GM12878 (cell line): ENCODE results near the gene IER3. TPM values are rescaled to one million over a fixed set of nuclear protein-coding genes. Genes with fewer than 3 reads are reported as not detected.

Source experiments
- ATAC-seq: fragments of 200-7000 bp; cut with Tn5 transposase; 3 replicates; pipeline ENCODE4 v1.9.1; 2020; ENCODE audit warnings: mild to moderate bottlenecking, moderate library complexity
- BruUV-seq: library from RNA; stranded (reverse); fragments of 400-500 nt; replicated peaks from 2 replicates; lab custom pipeline; 2021; lab: Mats Ljungman, UMichigan
- CTCF ChIA-PET: fragments of 300-600 bp; sonication (Branson Sonifier 250); formaldehyde crosslinking; extraction: SDS; loops from one replicate; lab custom pipeline; 2021; ENCODE audit warnings: inconsistent platforms; lab: Yijun Ruan, JAX
- POLR2A ChIA-PET: fragments of 350-600 bp; formaldehyde crosslinking; extraction: SDS; loops from one replicate; lab custom pipeline; 2021; ENCODE audit warnings: inconsistent platforms; lab: Charles Lee
- RAD21 ChIA-PET: fragments of 300-600 bp; sonication (Branson Sonifier 250); formaldehyde crosslinking; loops from one replicate; lab custom pipeline; 2023; ENCODE audit warnings: antibody characterized with exemption; ENCODE audit not compliant: unreplicated experiment; lab: Charles Lee
- SMC1A ChIA-PET: fragments of 300-600 bp; sonication (Branson Sonifier 250); formaldehyde crosslinking; loops from one replicate; lab custom pipeline; 2023; ENCODE audit not compliant: unreplicated experiment, uncharacterized antibody; lab: Charles Lee
- DNase-seq: peaks from one replicate; pipeline ENCODE4 v3.0.0-alpha.2; 2011; ENCODE audit warnings: low read depth, low spot score
- FAIRE-seq: peaks from 3 replicates; lab custom pipeline; 2011; peaks lifted over from hg19 to GRCh38; lab: Jason Lieb, UNC
- H2AFZ ChIP-seq: 2 replicates; pipeline ENCODE4 v1.6.0; 2011; ENCODE audit warnings: low read depth, low read length, control low read depth; ENCODE audit not compliant: control insufficient read depth
- H3K27ac ChIP-seq: 2 replicates; pipeline ENCODE4 v1.5.1; 2011; ENCODE audit warnings: control low read depth; ENCODE audit not compliant: control insufficient read depth, insufficient read depth
- H3K27me3 ChIP-seq, 2 experiments: replicated peaks in 1 of 2; 2 replicates each; pipeline versions ENCODE4 v1.6.0 to v1.6.1; 2011; ENCODE audit warnings: low read length in 1 of 2; ENCODE audit not compliant: control insufficient read depth in 2 of 2, insufficient read depth in 2 of 2
- H3K36me3 ChIP-seq, 2 experiments: 2 replicates each; pipeline ENCODE4 v1.5.1; 2011; ENCODE audit warnings: low read length in 1 of 2; ENCODE audit not compliant: control insufficient read depth in 2 of 2, insufficient read depth in 2 of 2
- H3K4me1 ChIP-seq: 2 replicates; pipeline ENCODE4 v1.6.1; 2011; ENCODE audit warnings: mild to moderate bottlenecking, low read length, moderate library complexity, mixed read lengths; ENCODE audit not compliant: control insufficient read depth, insufficient read depth
- H3K4me2 ChIP-seq: 2 replicates; pipeline ENCODE4 v1.6.0; 2011; ENCODE audit warnings: control low read depth; ENCODE audit not compliant: control insufficient read depth, insufficient read depth
- H3K4me3 ChIP-seq: fragments of 200-600 bp; sonication (generic); 2 replicates; pipeline ENCODE4 v1.5.1; 2016
- H3K79me2 ChIP-seq: 2 replicates; pipeline ENCODE4 v1.6.0; 2011; ENCODE audit warnings: low read length; ENCODE audit not compliant: control insufficient read depth, insufficient read depth
- H3K9ac ChIP-seq: 2 replicates; pipeline ENCODE4 v1.8.0; 2011; ENCODE audit warnings: low read length, control low read depth, mixed read lengths; ENCODE audit not compliant: control insufficient read depth, insufficient read depth
- H3K9me3 ChIP-seq: replicated peaks from 3 replicates; pipeline ENCODE4 v1.5.1; 2011; ENCODE audit warnings: mild to moderate bottlenecking, low read length; ENCODE audit not compliant: control insufficient read depth, insufficient read depth
- H4K20me1 ChIP-seq: 2 replicates; pipeline ENCODE4 v1.6.0; 2011; ENCODE audit not compliant: control insufficient read depth, insufficient read depth
- BCL3 ChIP-seq: IDR thresholded peaks from 2 replicates; pipeline ENCODE4 v1.6.1; 2011; ENCODE audit warnings: borderline replicate concordance, low read depth, mild to moderate bottlenecking, moderate library complexity, low read length; ENCODE audit not compliant: insufficient read depth, poor library complexity, severe bottlenecking
- MEF2A ChIP-seq: IDR thresholded peaks from 2 replicates; pipeline ENCODE4 v1.6.1; 2011; ENCODE audit warnings: low read depth, mild to moderate bottlenecking, low read length, moderate library complexity; ENCODE audit not compliant: insufficient read depth
- RB1 ChIP-seq: fragments of 450-650 bp; formaldehyde crosslinking; IDR thresholded peaks from 2 replicates; pipeline ENCODE4 v1.6.1; 2017; ENCODE audit warnings: mild to moderate bottlenecking, borderline replicate concordance
- WRNIP1 ChIP-seq: IDR thresholded peaks from 2 replicates; pipeline ENCODE4 v1.6.1; 2011; ENCODE audit warnings: low read depth, low read length, improper control_type of control experiment, borderline replicate concordance
- ZNF687 ChIP-seq: fragments of 450-650 bp; IDR thresholded peaks from 2 replicates; pipeline ENCODE4 v1.6.1; 2017; ENCODE audit warnings: mild to moderate bottlenecking, moderate library complexity
- WGBS: methylation state at CpG from one replicate; pipeline ENCODE4 v1.1.6; 2016; ENCODE audit warnings: low lambda C conversion rate; ENCODE audit not compliant: insufficient replicate concordance, insufficient coverage; ENCODE audit errors: missing lambda C conversion rate; 5-methylcytosine and 5-hydroxymethylcytosine counted together
- in situ Hi-C: fragments of 300-500 bp; cut with MboI; formaldehyde crosslinking; loops from 9 replicates; pipeline ENCODE4 v1.14.3; 2018; ENCODE audit warnings: mixed read lengths
- intact Hi-C: fragments of 100-400 bp; cut with micrococcal nuclease; formaldehyde crosslinking; loops from one replicate; pipeline ENCODE4 v1.14.2; 2022; ENCODE audit not compliant: unreplicated experiment
- polyA plus RNA-seq, 11 experiments: library from polyadenylated mRNA; depleted of rRNA in 4 of 11; unstranded in 6 of 11; stranded (reverse) in 5 of 11; fragments of >200 nt; fragmentation: Nextera tagmentation in 4 of 11; fragmentation: Illumina TruSeq in 1 of 11; extraction: Ambion mirVana in 4 of 11; extraction: Trizol in 1 of 11; gene quantifications; 1 replicate in 1 of 11; 2 replicates in 10 of 11; pipeline versions ENCODE4 v1.2.1 to v1.2.3, GENCODE V29; 2011 to 2016; ENCODE audit warnings: inconsistent platforms in 2 of 11, missing spikeins in 2 of 11, low read depth in 1 of 11
- total RNA-seq, 4 experiments: library from RNA; depleted of rRNA in 3 of 4; stranded (reverse); fragments of >200 nt in 3 of 4; fragmentation: Illumina TruSeq in 1 of 4; extraction: Trizol in 1 of 4; gene quantifications; 2 replicates each; pipeline versions ENCODE4 v1.2.1 to v1.2.3, GENCODE V29; 2013 to 2021

IER3 gene
- total and polyA plus RNA-seq, 10 of the 15 experiments (the other 5 are each of a cell fraction or from before 2014, with no cell fraction given): 1.9 to 100 (median 32.3) TPM

- CTCF ChIA-PET: interaction anchor here (0.9 to 2.0 kb wide), 6 partner anchors 9 to 173 kb away, joined by 3 to 6 read pairs (median 4); no protein-coding TSS in a partner anchor
Observed at GRCh38 chr6:30740540-30740870, 3.8 kb downstream of the IER3 start.

More at GRCh38 chr6:30740540-30740870, 3.8 kb downstream of the IER3 start:
- in situ Hi-C loops (no loop called here), intact Hi-C loops (no loop called here)
- ChIA-PET POLR2A (interaction anchor here (0.7 to 9.4 kb wide), 7 partner anchors 10 to 82 kb away, joined by 3 to 89 read pairs (median 5); partner anchors contain the start of gene MDC1), RAD21 (interaction anchor here (1.4 to 2.1 kb wide), 3 partner anchors 17 to 82 kb away, joined by 4 to 6 read pairs (median 5); no protein-coding TSS in a partner anchor), SMC1A (interaction anchor here (0.7 to 10.0 kb wide), 7 partner anchors 9 to 138 kb away, joined by 3 to 122 read pairs (median 4); no protein-coding TSS in a partner anchor)
- Histone ChIP-seq H3K4me2 (peak overlapping the region; percentile 20), H3K27me3 (no peaks in the 10 kb centered on the region), H3K9me3 (peaks cover 5% of the 10 kb centered on the region; the same call in 2 of the 3 replicates), H3K4me3 (no peak overlapping the region), H3K4me1 (peaks cover 43% of the 10 kb centered on the region), H3K79me2 (peaks cover 37% of the 10 kb centered on the region), H3K36me3 (peaks cover 6 to 12% of the 10 kb centered on the region in 2 experiments), H4K20me1 (no peaks in the 10 kb centered on the region), H3K27ac (no peak overlapping the region), H2AFZ (no peak overlapping the region), H3K9ac (no peak overlapping the region)
- no peak for ATAC-seq
- no peak for DNase-seq
- BruUV-seq: no TSS peak
- TF ChIP-seq ZNF687 (no peak), WRNIP1 (no peak), MEF2A (no peak), RB1 (no peak), BCL3 (no peak)
- 100% methylated on average over 2 of the region's 2 CpGs for WGBS
- no peak for FAIRE-seq
